Prostate gland (tissue), 2 donors: Measurements from ENCODE around the gene ZNF653. TPM values are rescaled to one million over a fixed set of nuclear protein-coding genes. Genes with fewer than 3 reads are reported as not detected.

Source experiments
- DNase-seq: peaks from one replicate; pipeline ENCODE4 v3.0.0-alpha.2; 2019; ENCODE audit warnings: low spot score
- H3K27ac ChIP-seq, 2 donors: fragments of 200-600 bp; sonication (generic); 2 replicates each; pipeline ENCODE4 v1.5.1; 2017 to 2019
- H3K27me3 ChIP-seq: fragments of 200-600 bp; sonication (generic); replicated peaks from 2 replicates; pipeline ENCODE4 v1.5.1; 2019; ENCODE audit not compliant: insufficient read depth
- H3K36me3 ChIP-seq, 2 donors: fragments of 200-600 bp; sonication (generic); 1 replicate in 1 of 2; 2 replicates in 1 of 2; pipeline versions ENCODE4 v1.5.1 to v1.8.1; 2017 to 2019
- H3K4me1 ChIP-seq: fragments of 200-600 bp; sonication (generic); replicated peaks from 2 replicates; pipeline ENCODE4 v1.5.1; 2019
- H3K4me3 ChIP-seq, 2 donors: fragments of 200-600 bp; sonication (generic); 2 replicates each; pipeline ENCODE4 v1.5.1; 2017 to 2019
- H3K9me3 ChIP-seq: fragments of 200-600 bp; sonication (generic); 2 replicates; pipeline ENCODE4 v1.5.1; 2017
- CTCF ChIP-seq, 4 experiments: fragments of 200-600 bp in 2 of 4; fragments of 450-650 bp in 2 of 4; sonication (generic) in 2 of 4; IDR thresholded peaks; 1 replicate in 3 of 4; 2 replicates in 1 of 4; pipeline ENCODE4 v1.5.1; 2016 to 2019; ENCODE audit warnings: antibody characterized with exemption in 4 of 4, mild to moderate bottlenecking in 2 of 4, moderate library complexity in 2 of 4
- POLR2A ChIP-seq: fragments of 450-650 bp; IDR thresholded peaks from one replicate; pipeline ENCODE4 v1.6.1; 2016; ENCODE audit warnings: antibody characterized with exemption, mild to moderate bottlenecking
- POLR2AphosphoS5 ChIP-seq: sonication (generic); formaldehyde crosslinking; IDR thresholded peaks from one replicate; pipeline ENCODE4 v1.6.1; 2017; ENCODE audit warnings: antibody characterized with exemption
- WGBS: methylation state at CpG from one replicate; pipeline ENCODE4 v1.1.5; 2018; 5-methylcytosine and 5-hydroxymethylcytosine counted together
- intact Hi-C: fragments of 100-400 bp; cut with DNase I; formaldehyde crosslinking; loops from one replicate; pipeline ENCODE4 v1.14.2; 2022
- total RNA-seq, 2 donors: library from RNA; depleted of rRNA; stranded (reverse); fragments of >200 nt; gene quantifications; one replicate each; pipeline ENCODE4 v1.1.0, GENCODE V29; 2016

ZNF653 gene
- 10 to 100 TPM; 11.2 to 25.8 TPM for total RNA-seq

GRCh38 chr19:11505504-11506100 is at the start of gene ZNF653:
ZNF653 (minus strand) TSS chr19:11505839; CDS start chr19:11505786, 53 bp downstream.
- H3K27ac ChIP-seq, result peak within 1 kb of the TSS; percentile 90 to 95

GRCh38 chr19:11555246-11555645 is 49.6 kb upstream of the ZNF653 start:
- TF ChIP-seq POLR2A (no peak), CTCF (IDR thresholded peaks at IDR 0.05) (no peak), POLR2AphosphoS5 (no peak)
- Histone ChIP-seq H3K27me3 (no peaks in the 10 kb centered on the region), H3K27ac (no peak overlapping the region), H3K36me3 (peaks cover 3 to 6% of the 10 kb centered on the region in 2 donors), H3K4me1 (peaks cover 11% of the 10 kb centered on the region), H3K9me3 (no peaks in the 10 kb centered on the region), H3K4me3 (no peak overlapping the region)
- WGBS, result 84% methylated on average over 6 of the region's 6 CpGs
- intact Hi-C loops, result no loop called here
- DNase-seq, result no peak

More at GRCh38 chr19:11505504-11506100, at the start of gene ZNF653:
- peak within 1 kb of the TSS; percentile 90 for H3K4me3 ChIP-seq
- H3K36me3 ChIP-seq, result no peaks in the 10 kb centered on the region
- no peaks in the 10 kb centered on the region for H3K9me3 ChIP-seq
- peaks cover 6% of the 10 kb centered on the region for H3K4me1 ChIP-seq
- no peaks in the 10 kb centered on the region for H3K27me3 ChIP-seq
- DNase-seq, result peak; percentile 91
- TF ChIP-seq CTCF (IDR thresholded peaks at IDR 0.05) (no peak), POLR2AphosphoS5 (peak; percentile 96), POLR2A (peak; percentile 29)
- WGBS, result under 1% methylated on average over 55 of the region's 65 CpGs
- intact Hi-C loops, result no loop called here

- 89% methylated on average over 12 of the region's 12 CpGs for WGBS
- DNase-seq, result no peak
- intact Hi-C loops, result no loop called here
- H3K4me3 ChIP-seq, result no peak overlapping the region
- no peak for TF ChIP-seq CTCF (IDR thresholded peaks at IDR 0.05)
- TF ChIP-seq POLR2AphosphoS5, result no peak
- TF ChIP-seq POLR2A, result no peak
- no peaks in the 10 kb centered on the region for H3K27me3 ChIP-seq
- H3K36me3 ChIP-seq, result peaks cover 3 to 6% of the 10 kb centered on the region in 2 donors
- H3K4me1 ChIP-seq, result peaks cover 11% of the 10 kb centered on the region
- no peak overlapping the region for H3K27ac ChIP-seq
- H3K9me3 ChIP-seq, result no peaks in the 10 kb centered on the region
These were observed 48.5 kb upstream of the ZNF653 start for GRCh38 chr19:11554160-11554559.

GRCh38 chr19:11552666-11553372 is 47.2 kb upstream of the ZNF653 start:
- H3K9me3 ChIP-seq, result no peaks in the 10 kb centered on the region
- intact Hi-C loops, result no loop called here
- no peak for DNase-seq
- WGBS, result 71% methylated on average over 20 of the region's 20 CpGs
- H3K27ac ChIP-seq, result peak overlapping the region; percentile 56 to 62
- peaks cover 5% of the 10 kb centered on the region for H3K4me1 ChIP-seq
- TF ChIP-seq POLR2A (no peak), CTCF (IDR thresholded peaks at IDR 0.05) (no peak)
- H3K27me3 ChIP-seq, result no peaks in the 10 kb centered on the region
- H3K4me3 ChIP-seq, result no peak overlapping the region
- H3K36me3 ChIP-seq, result peaks cover 3 to 6% of the 10 kb centered on the region in 2 donors
